HG02885 (cell line): Measurements from ENCODE around the gene WAPL.

Experiments used
- ATAC-seq: cut with Tn5 transposase; IDR thresholded peaks from one replicate; pipeline ENCODE4 v1.9.1; 2021; ENCODE audit warnings: mild to moderate bottlenecking; ENCODE audit not compliant: unreplicated experiment, poor library complexity

Gene WAPL

DNA sequence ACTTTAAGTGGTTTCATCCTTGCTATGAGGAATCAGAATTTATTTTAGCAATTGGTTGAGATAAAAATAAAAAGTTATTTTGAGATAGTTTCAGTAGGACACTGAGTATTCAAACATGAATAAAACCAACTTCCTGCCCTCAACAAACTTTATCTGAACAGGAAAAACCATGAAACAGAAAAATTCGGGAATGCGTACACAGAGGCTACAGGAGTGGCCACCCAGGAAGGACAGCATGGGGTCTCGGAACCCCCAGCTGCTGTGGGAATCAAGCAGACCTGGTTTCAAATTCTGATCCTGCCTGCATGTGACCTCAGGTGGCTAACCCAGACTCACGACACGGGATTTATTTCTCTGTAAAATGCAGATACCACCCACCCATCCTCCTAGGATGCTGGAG, 106.0 kb downstream of the WAPL start:
- ATAC-seq: no peak

GRCh38 chr10:86415116-86415515, 106.5 kb downstream of the WAPL start:
- no peak for ATAC-seq

GRCh38 chr10:86413046-86413728, 108.4 kb downstream of the WAPL start:
- ATAC-seq: peak; percentile 73

GRCh38 chr10:86411852-86412560, 109.6 kb downstream of the WAPL start:
- ATAC-seq: no peak

GRCh38 chr10:86411281-86411841, 110.2 kb downstream of the WAPL start:
- peak; percentile 68 for ATAC-seq

- ATAC-seq: no peak
These were observed 111.0 kb downstream of the WAPL start for GRCh38 chr10:86410542-86411124.

DNA sequence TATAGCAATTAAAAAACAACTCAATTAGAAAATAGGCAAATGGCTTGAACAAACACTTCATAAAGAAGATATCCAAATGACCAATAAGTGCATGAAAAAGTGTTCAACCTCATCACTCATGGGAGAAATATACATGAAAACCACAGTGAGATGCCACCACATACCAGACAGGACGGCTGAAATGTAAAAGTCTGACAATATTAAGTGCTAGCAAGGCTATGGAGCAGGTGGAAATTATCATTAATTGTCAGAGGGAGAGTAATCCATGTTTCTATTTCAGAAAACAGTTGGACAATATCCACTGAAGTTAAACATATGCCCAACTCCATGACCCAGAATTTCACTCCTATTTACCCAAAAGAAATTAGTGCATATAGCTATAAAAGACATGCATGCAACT, 112.4 kb downstream of the WAPL start:
- no peak for ATAC-seq

DNA sequence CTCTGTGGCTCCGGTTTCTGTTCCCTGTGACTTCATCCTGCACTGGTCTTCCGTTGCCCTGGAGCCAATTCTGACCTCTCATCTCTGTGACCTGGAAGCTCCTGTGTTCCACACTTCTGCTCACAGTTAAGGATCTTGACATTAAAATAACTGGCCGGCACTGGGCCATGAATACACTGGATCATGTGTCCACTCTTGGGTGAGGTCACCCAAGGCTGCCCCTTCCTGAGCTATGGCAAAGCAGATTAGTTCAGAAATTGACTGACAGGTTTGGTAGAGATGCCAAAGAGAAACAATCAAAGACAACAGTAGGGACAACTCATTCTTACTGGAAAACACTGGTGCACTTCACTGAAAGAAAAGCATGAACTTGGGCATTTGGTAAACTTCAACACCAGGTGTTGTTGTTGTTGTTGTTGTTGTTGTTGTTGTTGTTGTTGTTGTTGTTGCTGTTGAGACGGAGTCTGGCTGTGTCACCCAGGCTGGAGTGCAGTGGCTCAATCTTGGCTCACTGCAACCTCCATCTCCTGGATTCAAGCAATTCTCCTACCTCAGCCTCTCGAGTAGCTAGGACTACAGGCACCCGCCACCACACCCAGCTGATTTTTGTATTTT, 118.3 kb downstream of the WAPL start:
- no peak for ATAC-seq

- no peak for ATAC-seq
These were observed 119.2 kb downstream of the WAPL start for GRCh38 chr10:86402283-86402941.

- no peak for ATAC-seq
These were observed 119.9 kb downstream of the WAPL start for GRCh38 chr10:86401588-86402282.

GRCh38 chr10:86400705-86401587, 120.6 kb downstream of the WAPL start:
- peak; percentile 47 for ATAC-seq

DNA sequence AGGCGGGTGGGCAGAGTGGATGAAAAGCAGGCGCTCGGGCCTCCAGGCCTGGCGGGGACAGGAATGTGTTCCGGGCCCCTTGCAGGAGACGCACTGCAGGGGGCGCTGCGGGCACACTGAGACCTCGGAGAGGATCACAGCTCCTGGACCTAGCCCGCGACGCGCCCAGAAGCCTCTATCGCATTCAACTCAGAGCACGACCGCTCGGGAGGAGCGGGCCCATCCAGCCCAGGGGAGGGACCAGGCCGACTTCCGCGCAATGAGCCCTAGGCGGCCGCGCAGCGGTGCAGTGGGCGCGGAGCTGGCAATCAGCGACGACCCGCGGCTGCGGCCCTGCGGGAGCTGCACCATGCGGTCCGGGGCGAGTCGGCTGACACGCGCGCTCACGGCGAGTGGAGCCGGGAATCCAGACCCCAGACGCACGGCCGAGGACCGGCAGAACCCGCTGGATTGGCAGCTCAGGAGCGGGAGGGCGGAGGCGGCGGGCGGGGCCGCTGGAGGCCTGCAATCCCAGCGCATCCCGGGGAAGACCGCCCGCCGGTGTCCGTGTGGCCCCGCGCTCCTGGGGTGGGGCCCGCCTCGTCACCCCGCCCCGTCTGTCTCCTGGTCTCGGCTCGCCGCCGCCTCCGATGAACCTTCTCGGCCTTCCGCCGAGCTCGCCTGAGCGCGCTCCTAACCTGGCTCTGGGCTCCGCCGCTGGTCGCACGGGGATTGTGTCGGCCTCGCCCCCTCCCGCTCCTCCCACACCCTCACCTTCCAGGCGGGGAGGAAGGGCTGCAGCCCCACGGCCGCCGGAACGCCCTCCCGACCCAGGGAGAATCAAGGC, 121.5 kb downstream of the WAPL start:
- peak; percentile 91 for ATAC-seq

DNA sequence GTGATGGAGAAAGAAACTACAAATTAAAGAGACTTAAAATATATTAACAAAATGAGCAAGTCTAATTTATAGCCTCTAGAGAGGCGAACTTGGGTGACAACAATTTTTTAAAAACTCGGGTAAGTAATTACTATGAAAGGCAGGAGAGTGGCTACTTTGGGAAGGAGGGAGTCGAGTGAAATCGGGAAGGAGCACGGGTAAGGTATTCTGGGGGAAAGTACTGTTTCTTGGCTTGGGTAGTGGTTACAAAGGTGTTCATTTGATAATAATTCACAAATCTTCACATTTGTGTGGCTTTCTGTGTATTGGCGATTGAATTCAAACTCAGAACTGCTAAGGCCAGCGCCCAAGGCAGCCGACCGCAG, 122.1 kb downstream of the WAPL start:
- no peak for ATAC-seq

DNA sequence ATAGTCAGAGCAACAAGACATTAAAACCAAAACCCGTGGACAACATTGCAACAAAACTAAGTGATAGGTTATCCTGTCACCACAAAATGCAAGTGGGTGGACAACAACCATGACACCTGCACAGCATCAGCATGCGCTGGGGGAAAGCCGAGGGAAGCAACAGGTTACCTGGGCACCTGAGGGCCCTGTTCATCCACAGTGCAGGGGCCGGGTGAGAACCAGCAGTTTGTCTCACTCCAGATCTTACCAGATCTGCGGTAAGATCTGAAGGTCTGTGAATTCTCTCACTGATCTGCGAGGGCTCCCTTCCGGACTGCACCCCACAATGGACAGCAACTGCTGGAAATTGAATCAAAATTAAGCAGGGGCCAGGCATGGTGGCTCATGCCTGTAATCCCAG, 124.5 kb downstream of the WAPL start:
- no peak for ATAC-seq

GRCh38 chr10:86393862-86394455, 127.6 kb downstream of the WAPL start:
- ATAC-seq: no peak

GRCh38 chr10:86393362-86393761, 128.2 kb downstream of the WAPL start:
- no peak for ATAC-seq

DNA sequence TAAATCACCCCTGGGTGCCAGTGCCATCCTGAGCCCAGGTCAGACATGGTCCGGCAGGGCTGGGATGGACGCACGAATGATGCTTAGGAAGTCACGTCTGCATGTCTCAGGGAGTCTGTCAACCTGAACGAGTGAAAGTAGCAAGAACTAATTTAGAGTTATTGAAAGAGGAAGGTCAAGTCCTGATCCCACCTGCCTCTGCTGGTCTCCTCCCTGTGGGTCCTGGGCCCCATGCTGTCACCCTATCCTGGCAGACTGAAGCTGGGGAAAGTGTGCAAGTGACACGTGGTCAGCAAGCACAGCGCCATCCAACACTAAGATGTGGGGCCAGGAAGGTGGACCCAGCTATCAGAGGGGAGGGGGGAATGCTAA, 128.9 kb downstream of the WAPL start:
- peak; percentile 55 for ATAC-seq
